ENCODE data around the gene TSPYL1.

GRCh38 chr6:116289876-116290275, 10.1 kb upstream of the TSPYL1 start:
- TF ChIP-seq YY1 (IDR thresholded peaks at IDR 0.05; ENCODE audit: insufficient read depth, insufficient read length): no peak
- no peak for TF ChIP-seq ZNF274 (IDR thresholded peaks at IDR 0.05; ENCODE audit: low read depth, low read length)

Measured in NT2/D1 (cell line).